HFFc6 (cell line): ENCODE data around the gene CCSER1. TPM values are rescaled to one million over a fixed set of nuclear protein-coding genes. Genes with fewer than 3 reads are reported as not detected.

Experiments
- DNase-seq: peaks from one replicate; pipeline ENCODE4 v3.0.0-alpha.2; 2018
- H3K27ac Mint-ChIP-seq: 2 replicates; pipeline ENCODE4 v1.8.0; 2020; ENCODE audit warnings: mild to moderate bottlenecking, mixed read lengths
- H3K27me3 Mint-ChIP-seq: 2 replicates; pipeline ENCODE4 v1.8.0; 2021; ENCODE audit warnings: mild to moderate bottlenecking, moderate library complexity, mixed read lengths; ENCODE audit not compliant: insufficient read depth
- H3K36me3 Mint-ChIP-seq: 2 replicates; pipeline ENCODE4 v1.8.0; 2021; ENCODE audit warnings: low read depth, mixed read lengths
- H3K4me1 Mint-ChIP-seq: 2 replicates; pipeline ENCODE4 v1.8.0; 2020; ENCODE audit warnings: low read depth, mixed read lengths
- H3K4me3 Mint-ChIP-seq: 2 replicates; pipeline ENCODE4 v1.8.0; 2020; ENCODE audit warnings: mild to moderate bottlenecking, moderate library complexity, mixed read lengths
- H3K9me3 Mint-ChIP-seq: 2 replicates; pipeline ENCODE4 v1.8.0; 2020; ENCODE audit warnings: mild to moderate bottlenecking, mixed read lengths
- total RNA-seq, 6 experiments: library from RNA; stranded (reverse); fragmentation: NEBNext Ultra II Directional; extraction: Animal tissue kit (Norgen Biotek cat#: 25700); gene quantifications; 2 replicates in 1 of 6; 3 replicates in 5 of 6; pipeline ENCODE4 v1.2.3, GENCODE V29; 2021
- TF ChIP-seq, protein P1 (sequence below): fragments of 200-600 bp; sonication (generic); IDR thresholded peaks from 2 replicates; pipeline ENCODE4 v1.5.0; 2021; ENCODE audit warnings: antibody characterized with exemption, mild to moderate bottlenecking

Gene CCSER1
- total RNA-seq, 6 experiments from 2014 or later = not detected

DNA sequence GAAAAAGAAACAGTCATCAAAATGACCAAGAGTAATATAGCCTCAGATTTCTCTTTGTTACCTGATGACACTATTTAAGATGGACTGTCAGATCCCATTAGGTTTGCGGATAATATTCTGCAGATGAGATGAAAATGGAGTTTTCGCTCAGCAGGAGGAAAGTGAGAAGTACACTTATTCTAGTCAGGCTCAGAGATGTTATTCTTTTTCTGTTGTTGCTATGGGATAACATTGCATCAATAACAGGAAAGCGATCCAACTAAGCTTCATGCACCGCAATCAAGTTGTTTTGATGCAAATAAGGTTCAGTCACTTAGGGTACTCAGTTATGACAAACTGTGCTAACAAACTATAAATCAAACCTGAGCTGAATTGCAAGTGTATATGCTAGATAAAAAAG lies 415.0 kb downstream of the CCSER1 start:
- no peaks in the 10 kb centered on the region for H3K36me3 Mint-ChIP-seq
- no peaks in the 10 kb centered on the region for H3K4me1 Mint-ChIP-seq
- no peak overlapping the region for H3K4me3 Mint-ChIP-seq
- peaks cover 1% of the 10 kb centered on the region; the same call in 1 of the 2 replicates for H3K27me3 Mint-ChIP-seq
- DNase-seq = no peak
- TF ChIP-seq, protein P1, sequence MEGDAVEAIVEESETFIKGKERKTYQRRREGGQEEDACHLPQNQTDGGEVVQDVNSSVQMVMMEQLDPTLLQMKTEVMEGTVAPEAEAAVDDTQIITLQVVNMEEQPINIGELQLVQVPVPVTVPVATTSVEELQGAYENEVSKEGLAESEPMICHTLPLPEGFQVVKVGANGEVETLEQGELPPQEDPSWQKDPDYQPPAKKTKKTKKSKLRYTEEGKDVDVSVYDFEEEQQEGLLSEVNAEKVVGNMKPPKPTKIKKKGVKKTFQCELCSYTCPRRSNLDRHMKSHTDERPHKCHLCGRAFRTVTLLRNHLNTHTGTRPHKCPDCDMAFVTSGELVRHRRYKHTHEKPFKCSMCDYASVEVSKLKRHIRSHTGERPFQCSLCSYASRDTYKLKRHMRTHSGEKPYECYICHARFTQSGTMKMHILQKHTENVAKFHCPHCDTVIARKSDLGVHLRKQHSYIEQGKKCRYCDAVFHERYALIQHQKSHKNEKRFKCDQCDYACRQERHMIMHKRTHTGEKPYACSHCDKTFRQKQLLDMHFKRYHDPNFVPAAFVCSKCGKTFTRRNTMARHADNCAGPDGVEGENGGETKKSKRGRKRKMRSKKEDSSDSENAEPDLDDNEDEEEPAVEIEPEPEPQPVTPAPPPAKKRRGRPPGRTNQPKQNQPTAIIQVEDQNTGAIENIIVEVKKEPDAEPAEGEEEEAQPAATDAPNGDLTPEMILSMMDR = no peak
- no peak overlapping the region for H3K27ac Mint-ChIP-seq
- H3K9me3 Mint-ChIP-seq = peaks cover 21% of the 10 kb centered on the region

DNA sequence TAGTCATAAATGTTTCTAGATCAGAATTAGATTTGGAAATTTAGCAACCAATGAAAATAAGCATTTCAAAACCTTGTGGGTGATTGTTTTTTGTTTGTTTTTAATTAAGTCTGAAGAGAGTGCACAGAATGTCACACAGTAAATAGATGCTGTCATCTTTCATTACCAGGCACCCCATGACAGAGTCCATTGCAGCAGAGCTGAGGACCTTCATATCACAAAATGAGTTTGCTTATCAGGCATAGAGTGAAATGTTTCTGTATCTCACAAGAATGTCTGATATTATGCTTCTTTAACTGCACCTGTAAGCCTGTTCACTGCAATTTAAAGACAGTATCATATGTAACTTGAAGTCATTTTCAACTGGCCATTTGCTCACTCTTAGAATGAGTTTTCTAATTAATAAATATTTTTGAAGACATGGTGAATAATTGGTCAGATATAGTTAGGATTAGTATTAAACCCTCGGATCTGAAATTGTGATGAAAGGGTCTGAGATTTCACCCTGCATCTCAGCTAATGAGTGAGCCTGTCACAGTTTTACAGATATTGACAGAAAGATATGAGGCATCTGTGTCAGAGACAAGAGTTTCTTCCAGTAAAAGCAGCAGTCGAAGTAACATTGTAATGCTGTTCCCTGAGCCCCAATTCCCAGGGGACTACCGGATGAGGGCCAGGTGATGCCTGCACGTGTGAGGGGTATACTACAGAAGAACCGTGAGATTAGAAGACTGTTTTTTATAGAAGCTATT lies 416.4 kb downstream of the CCSER1 start:
- Mint-ChIP-seq H3K4me3 (no peak overlapping the region), H3K9me3 (peaks cover 10% of the 10 kb centered on the region), H3K36me3 (no peaks in the 10 kb centered on the region), H3K4me1 (no peaks in the 10 kb centered on the region), H3K27me3 (peaks cover 1% of the 10 kb centered on the region; the same call in 1 of the 2 replicates), H3K27ac (no peak overlapping the region)
- DNase-seq = no peak
- TF ChIP-seq, protein P1 = no peak

DNA sequence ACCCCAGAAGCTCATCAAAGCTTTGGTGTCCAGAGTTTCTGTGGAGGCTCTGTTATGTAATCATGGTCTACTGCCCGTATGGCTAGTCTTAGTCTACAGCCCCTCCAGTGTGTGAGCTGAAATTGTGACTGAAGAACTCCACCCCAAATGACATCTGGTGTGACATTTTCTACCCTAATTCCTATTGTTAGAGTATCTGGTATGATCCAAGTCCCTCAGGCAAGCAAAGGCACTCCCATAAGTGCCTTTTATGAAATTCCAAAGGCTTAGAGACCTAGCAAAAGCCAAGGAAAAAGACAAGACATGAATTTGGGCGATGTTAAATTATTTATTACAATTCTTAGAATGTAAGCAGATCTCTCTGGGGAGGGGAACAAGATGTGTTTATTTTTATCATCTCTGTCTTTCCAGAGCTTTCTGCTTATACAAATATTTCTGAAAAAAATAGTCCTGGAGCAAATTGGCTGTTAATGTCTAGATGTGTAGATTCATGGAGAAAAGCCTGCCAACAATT lies 417.4 kb downstream of the CCSER1 start:
- Mint-ChIP-seq H3K9me3 (peaks cover 7% of the 10 kb centered on the region), H3K4me3 (no peak overlapping the region), H3K36me3 (no peaks in the 10 kb centered on the region), H3K27me3 (peaks cover 1% of the 10 kb centered on the region; the same call in 1 of the 2 replicates), H3K27ac (no peak overlapping the region), H3K4me1 (no peaks in the 10 kb centered on the region)
- DNase-seq = no peak
- TF ChIP-seq, protein P1 = no peak

DNA sequence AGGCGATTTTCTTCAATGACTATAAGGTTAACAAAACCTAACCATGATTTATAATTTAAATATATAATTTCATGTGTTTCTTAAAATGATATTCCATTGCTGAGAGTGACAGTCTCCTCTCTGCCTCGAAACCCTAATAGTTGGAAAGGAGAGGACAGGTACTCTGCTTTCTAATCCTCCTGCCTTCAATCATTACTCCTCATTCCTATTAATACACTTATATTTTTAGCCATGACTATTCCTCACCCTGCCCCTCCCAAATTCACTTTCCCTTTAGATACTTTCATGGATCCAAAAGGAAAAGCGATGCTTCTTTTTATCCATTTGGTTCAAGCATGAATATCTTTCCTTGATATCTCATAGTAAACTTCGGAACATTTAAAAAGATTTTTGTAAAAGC lies 418.2 kb downstream of the CCSER1 start:
- Mint-ChIP-seq H3K4me1 (no peaks in the 10 kb centered on the region), H3K9me3 (peaks cover 3% of the 10 kb centered on the region), H3K27me3 (peaks cover 1% of the 10 kb centered on the region; the same call in 1 of the 2 replicates), H3K4me3 (no peak overlapping the region), H3K36me3 (no peaks in the 10 kb centered on the region), H3K27ac (no peak overlapping the region)
- no peak for DNase-seq
- TF ChIP-seq, protein P1 = no peak

DNA sequence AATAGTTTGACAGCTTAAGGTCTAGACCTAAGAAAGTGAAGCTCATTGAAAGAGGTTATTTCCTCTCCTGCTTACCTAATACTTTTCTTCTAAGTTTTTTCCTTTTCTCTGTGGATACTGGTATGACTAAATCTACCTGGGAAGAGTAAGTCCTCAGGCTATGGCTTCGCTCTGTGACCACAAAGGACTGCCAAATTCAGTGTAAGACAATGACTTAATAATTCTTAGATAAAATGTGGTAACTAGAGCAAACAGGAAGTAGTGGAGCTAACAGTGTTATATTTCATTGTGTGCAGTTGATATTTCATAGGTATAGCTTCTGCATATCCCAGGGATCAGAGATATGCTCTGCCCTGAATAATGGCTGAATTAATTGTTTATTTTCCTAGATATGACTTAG lies 418.9 kb downstream of the CCSER1 start:
- H3K36me3 Mint-ChIP-seq = no peaks in the 10 kb centered on the region
- no peak overlapping the region for H3K27ac Mint-ChIP-seq
- peaks cover 1% of the 10 kb centered on the region; the same call in 1 of the 2 replicates for H3K27me3 Mint-ChIP-seq
- TF ChIP-seq, protein P1 = no peak
- peaks cover 3% of the 10 kb centered on the region for H3K9me3 Mint-ChIP-seq
- H3K4me3 Mint-ChIP-seq = no peak overlapping the region
- DNase-seq = no peak
- no peaks in the 10 kb centered on the region for H3K4me1 Mint-ChIP-seq
